H9 (cell line): ENCODE results near the gene MOV10L1. TPM values are rescaled to one million over a fixed set of nuclear protein-coding genes. Genes with fewer than 3 reads are reported as not detected.

Experiments used
- DNase-seq: peaks from one replicate; pipeline ENCODE4 v3.0.0-alpha.2; 2017
- H2AFZ ChIP-seq: one replicate; pipeline ENCODE4 v1.6.1; 2013; ENCODE audit warnings: mild to moderate bottlenecking, low read length, control low read depth, moderate library complexity
- H2AK5ac ChIP-seq: 2 replicates; pipeline ENCODE4 v1.6.1; 2013; ENCODE audit warnings: low read length, control low read depth, mixed read lengths; ENCODE audit not compliant: insufficient read length
- H2BK120ac ChIP-seq: one replicate; pipeline ENCODE4 v1.6.1; 2013; ENCODE audit warnings: low read depth, mild to moderate bottlenecking, low read length, control low read depth, inconsistent platforms; ENCODE audit not compliant: poor library complexity, severe bottlenecking
- H2BK12ac ChIP-seq: 2 replicates; pipeline ENCODE4 v1.6.1; 2013; ENCODE audit warnings: low read length, control low read depth, mixed read lengths, low read depth; ENCODE audit not compliant: insufficient read length
- H2BK15ac ChIP-seq: 2 replicates; pipeline ENCODE4 v1.6.1; 2013; ENCODE audit warnings: low read depth, low read length, control low read depth
- H2BK20ac ChIP-seq: one replicate; pipeline ENCODE4 v1.6.1; 2013; ENCODE audit warnings: low read depth, mild to moderate bottlenecking, low read length, control low read depth, inconsistent platforms; ENCODE audit not compliant: poor library complexity, severe bottlenecking
- H2BK5ac ChIP-seq: 2 replicates; pipeline ENCODE4 v1.6.1; 2013; ENCODE audit warnings: low read length, control low read depth, mixed read lengths; ENCODE audit not compliant: insufficient read length
- H3K14ac ChIP-seq: 2 replicates; pipeline ENCODE4 v1.6.1; 2013; ENCODE audit warnings: low read length, control low read depth; ENCODE audit not compliant: insufficient read depth
- H3K18ac ChIP-seq: 2 replicates; pipeline ENCODE4 v1.6.1; 2013; ENCODE audit warnings: low read depth, mild to moderate bottlenecking, mixed read lengths, low read length, control low read depth; ENCODE audit not compliant: insufficient read length
- H3K23ac ChIP-seq: 2 replicates; pipeline ENCODE4 v1.6.1; 2013; ENCODE audit warnings: low read length, control low read depth, mixed read lengths, low read depth; ENCODE audit not compliant: insufficient read length
- H3K23me2 ChIP-seq: 2 replicates; pipeline ENCODE4 v1.6.1; 2013; ENCODE audit warnings: low read depth, mild to moderate bottlenecking, mixed read lengths, low read length, control low read depth; ENCODE audit not compliant: insufficient read length, poor library complexity, severe bottlenecking
- H3K27ac ChIP-seq: 2 replicates; pipeline ENCODE4 v1.5.1; 2013; ENCODE audit warnings: low read length, control low read depth, mixed read lengths, low read depth; ENCODE audit not compliant: insufficient read length
- H3K27me3 ChIP-seq: 2 replicates; pipeline ENCODE4 v1.6.1; 2013; ENCODE audit warnings: low read length, control low read depth, inconsistent platforms; ENCODE audit not compliant: insufficient read depth
- H3K4ac ChIP-seq: 2 replicates; pipeline ENCODE4 v1.6.1; 2013; ENCODE audit warnings: low read depth, mild to moderate bottlenecking, control low read depth, inconsistent platforms, low read length, moderate library complexity
- H3K4me1 ChIP-seq: 2 replicates; pipeline ENCODE4 v1.6.1; 2013; ENCODE audit warnings: low read length, control low read depth, inconsistent platforms; ENCODE audit not compliant: insufficient read depth
- H3K4me2 ChIP-seq: 2 replicates; pipeline ENCODE4 v1.6.1; 2013; ENCODE audit warnings: low read length, control low read depth, mixed read lengths; ENCODE audit not compliant: insufficient read length, insufficient read depth
- H3K56ac ChIP-seq: 2 replicates; pipeline ENCODE4 v1.6.1; 2013; ENCODE audit warnings: low read depth, mild to moderate bottlenecking, mixed read lengths, low read length, control low read depth; ENCODE audit not compliant: insufficient read length
- H3K79me1 ChIP-seq: 2 replicates; pipeline ENCODE4 v1.6.1; 2013; ENCODE audit warnings: low read depth, mild to moderate bottlenecking, moderate library complexity, low read length, control low read depth, inconsistent platforms; ENCODE audit not compliant: insufficient read depth, poor library complexity, severe bottlenecking
- H3K79me2 ChIP-seq: 2 replicates; pipeline ENCODE4 v1.6.1; 2013; ENCODE audit warnings: low read length, control low read depth, inconsistent platforms; ENCODE audit not compliant: insufficient read depth
- H3K9ac ChIP-seq: 2 replicates; pipeline ENCODE4 v1.6.1; 2013; ENCODE audit warnings: low read length, control low read depth, mixed read lengths; ENCODE audit not compliant: insufficient read length; ENCODE audit errors: extremely low read depth
- H3K9me3 ChIP-seq: one replicate; pipeline ENCODE4 v1.6.1; 2013; ENCODE audit warnings: low read depth, low read length, inconsistent platforms; ENCODE audit not compliant: control insufficient read depth
- H3T11ph ChIP-seq: one replicate; pipeline ENCODE4 v1.6.1; 2013; ENCODE audit warnings: mild to moderate bottlenecking, low read length, control low read depth, inconsistent platforms
- H4K20me1 ChIP-seq: one replicate; pipeline ENCODE4 v1.6.1; 2013; ENCODE audit not compliant: control insufficient read depth, insufficient read length, insufficient read depth
- H4K5ac ChIP-seq: 2 replicates; pipeline ENCODE4 v1.6.1; 2013; ENCODE audit warnings: low read depth, mild to moderate bottlenecking, mixed read lengths, low read length, control low read depth; ENCODE audit not compliant: insufficient read length
- H4K8ac ChIP-seq: replicated peaks from 2 replicates; pipeline ENCODE4 v1.6.1; 2013; ENCODE audit warnings: low read length, control low read depth, mixed read lengths, low read depth; ENCODE audit not compliant: insufficient read length
- H4K91ac ChIP-seq: 2 replicates; pipeline ENCODE4 v1.6.1; 2013; ENCODE audit warnings: low read depth, mild to moderate bottlenecking, moderate library complexity, mixed read lengths, low read length, control low read depth; ENCODE audit not compliant: insufficient read length
- H3K27ac Mint-ChIP-seq, 3 experiments: 2 replicates in 2 of 3; 3 replicates in 1 of 3; pipeline ENCODE4 v1.8.0; 2020 to 2021; ENCODE audit warnings: mixed read lengths in 3 of 3, mild to moderate bottlenecking in 1 of 3, moderate library complexity in 1 of 3
- H3K27me3 Mint-ChIP-seq: 2 replicates; pipeline ENCODE4 v1.8.0; 2021; ENCODE audit warnings: low read depth, mild to moderate bottlenecking, moderate library complexity, mixed read lengths
- H3K36me3 Mint-ChIP-seq, 3 experiments: 2 replicates in 2 of 3; 3 replicates in 1 of 3; pipeline ENCODE4 v1.8.0; 2020 to 2021; ENCODE audit warnings: low read depth in 3 of 3, mixed read lengths in 3 of 3; ENCODE audit not compliant: insufficient read depth in 1 of 3
- H3K4me1 Mint-ChIP-seq, 2 experiments: 2 replicates each; pipeline ENCODE4 v1.8.0; 2020; ENCODE audit warnings: mixed read lengths in 2 of 2
- H3K4me3 Mint-ChIP-seq, 2 experiments: 2 replicates in 1 of 2; 3 replicates in 1 of 2; pipeline ENCODE4 v1.8.0; 2020 to 2021; ENCODE audit warnings: mild to moderate bottlenecking in 2 of 2, mixed read lengths in 2 of 2, moderate library complexity in 1 of 2
- H3K9me3 Mint-ChIP-seq, 2 experiments: 2 replicates in 1 of 2; 3 replicates in 1 of 2; pipeline ENCODE4 v1.8.0; 2020; ENCODE audit warnings: mild to moderate bottlenecking in 2 of 2, mixed read lengths in 2 of 2, moderate library complexity in 1 of 2
- WGBS: extraction: QIAGEN DNeasy Blood & Tissue Kit; methylation state at CpG from one replicate; pipeline ENCODE4 v1.1.7; 2013; ENCODE audit warnings: missing lambda C conversion rate, low lambda C conversion rate, mixed read lengths; ENCODE audit not compliant: insufficient read length; ENCODE audit errors: extremely low coverage; 5-methylcytosine and 5-hydroxymethylcytosine counted together
- total RNA-seq: library from RNA; stranded (reverse); gene quantifications from 2 replicates; pipeline ENCODE4 v1.2.1, GENCODE V29; 2021
- TF ChIP-seq, protein P1 (sequence below): fragments of 200-600 bp; sonication (generic); conservative IDR thresholded peaks from 3 replicates; pipeline ENCODE4 v1.8.0; 2021; ENCODE audit warnings: antibody characterized with exemption, mild to moderate bottlenecking

MOV10L1 gene
- total RNA-seq, 1 experiment from 2014 or later: not detected

DNA sequence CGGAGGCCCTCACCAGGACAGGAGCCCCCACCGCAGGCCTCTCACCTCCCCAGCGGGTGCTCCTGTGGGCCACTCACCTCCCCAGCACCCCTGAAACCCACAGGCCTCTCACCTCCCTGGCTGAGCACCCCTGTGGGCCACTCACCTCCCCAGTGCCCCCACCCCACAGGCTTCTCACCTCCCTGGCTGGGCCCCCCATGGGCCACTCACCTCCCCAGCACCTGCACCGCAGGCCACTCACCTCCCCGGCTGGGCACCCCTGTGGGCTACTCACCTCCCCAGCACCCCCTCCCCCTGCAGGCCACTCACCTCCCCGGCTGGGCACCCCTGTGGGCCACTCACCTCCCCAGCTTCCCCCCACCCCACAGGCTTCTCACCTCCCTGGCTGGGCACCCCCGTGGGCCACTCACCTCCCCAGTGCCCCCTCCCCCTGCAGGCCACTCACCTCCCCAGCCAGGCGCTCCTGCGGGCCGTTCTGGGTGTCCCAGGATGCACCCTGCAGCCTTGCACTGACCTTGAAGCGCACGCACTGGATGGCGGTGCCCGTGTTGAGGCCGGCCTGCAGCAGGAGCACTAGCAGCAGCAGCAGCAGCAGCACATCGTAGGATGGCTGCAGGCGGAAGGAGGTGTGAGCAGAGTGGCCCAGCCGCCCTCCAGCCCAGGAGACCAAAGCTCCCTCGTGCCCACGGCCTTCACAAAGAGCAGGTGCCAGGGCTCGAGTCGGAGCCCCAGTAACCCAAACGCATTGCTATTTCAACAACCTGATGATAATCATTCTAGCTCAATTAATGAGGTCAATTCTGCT is 26.0 kb upstream of the MOV10L1 start:
- TF ChIP-seq, protein P1, sequence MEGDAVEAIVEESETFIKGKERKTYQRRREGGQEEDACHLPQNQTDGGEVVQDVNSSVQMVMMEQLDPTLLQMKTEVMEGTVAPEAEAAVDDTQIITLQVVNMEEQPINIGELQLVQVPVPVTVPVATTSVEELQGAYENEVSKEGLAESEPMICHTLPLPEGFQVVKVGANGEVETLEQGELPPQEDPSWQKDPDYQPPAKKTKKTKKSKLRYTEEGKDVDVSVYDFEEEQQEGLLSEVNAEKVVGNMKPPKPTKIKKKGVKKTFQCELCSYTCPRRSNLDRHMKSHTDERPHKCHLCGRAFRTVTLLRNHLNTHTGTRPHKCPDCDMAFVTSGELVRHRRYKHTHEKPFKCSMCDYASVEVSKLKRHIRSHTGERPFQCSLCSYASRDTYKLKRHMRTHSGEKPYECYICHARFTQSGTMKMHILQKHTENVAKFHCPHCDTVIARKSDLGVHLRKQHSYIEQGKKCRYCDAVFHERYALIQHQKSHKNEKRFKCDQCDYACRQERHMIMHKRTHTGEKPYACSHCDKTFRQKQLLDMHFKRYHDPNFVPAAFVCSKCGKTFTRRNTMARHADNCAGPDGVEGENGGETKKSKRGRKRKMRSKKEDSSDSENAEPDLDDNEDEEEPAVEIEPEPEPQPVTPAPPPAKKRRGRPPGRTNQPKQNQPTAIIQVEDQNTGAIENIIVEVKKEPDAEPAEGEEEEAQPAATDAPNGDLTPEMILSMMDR: no peak
- DNase-seq: no peak
- H3K79me1 ChIP-seq: no peaks in the 10 kb centered on the region
- no peak overlapping the region for H3K23ac ChIP-seq
- H3K18ac ChIP-seq: no peak overlapping the region
- H4K8ac ChIP-seq: no peak overlapping the region
- no peak overlapping the region for H4K91ac ChIP-seq
- no peak overlapping the region for H2BK15ac ChIP-seq
- no peaks in the 10 kb centered on the region for H3K9me3 ChIP-seq
- no peak overlapping the region for H3T11ph ChIP-seq
- H2BK120ac ChIP-seq: no peak overlapping the region
- no peak overlapping the region for H2BK5ac ChIP-seq
- H3K14ac ChIP-seq: no peak overlapping the region
- H3K56ac ChIP-seq: no peak overlapping the region
- no peak overlapping the region for H3K4me2 ChIP-seq
- no peaks in the 10 kb centered on the region for H3K27me3 ChIP-seq
- Mint-ChIP-seq H3K27ac (no peak overlapping the region), H3K4me3 (no peak overlapping the region), H3K4me1 (peaks cover 9 to 12% of the 10 kb centered on the region in 2 experiments), H3K36me3 (no peaks in the 10 kb centered on the region), H3K27me3 (peaks cover 18% of the 10 kb centered on the region), H3K9me3 (peaks cover 0 to 4% of the 10 kb centered on the region in 2 experiments; a peak in 1 of 5 replicates)
- no peak overlapping the region for H2AFZ ChIP-seq
- H2BK20ac ChIP-seq: no peak overlapping the region
- no peak overlapping the region for H4K5ac ChIP-seq
- H3K4ac ChIP-seq: no peak overlapping the region
- no peak overlapping the region for H3K9ac ChIP-seq
- no peak overlapping the region for H2AK5ac ChIP-seq
- H3K27ac ChIP-seq: no peak overlapping the region
- no peak overlapping the region for H2BK12ac ChIP-seq
- no peaks in the 10 kb centered on the region for H3K79me2 ChIP-seq
- peaks cover 8% of the 10 kb centered on the region for H3K23me2 ChIP-seq
- H4K20me1 ChIP-seq: no peaks in the 10 kb centered on the region
- no peaks in the 10 kb centered on the region; the same call in 1 of the 2 replicates for H3K4me1 ChIP-seq
- no CpG with 5 or more reads among the region's 23 CpGs for WGBS
